ENCODE results near the gene ADGRD1.

The ADGRD1 gene

GRCh38 chr12:131045705-131046460 lies 92.2 kb downstream of the ADGRD1 start:
- no peak for DNase-seq (ENCODE audit: extremely low read depth, low read depth)
- no peak for TF ChIP-seq CTCF (IDR thresholded peaks at IDR 0.05; ENCODE audit: low read depth, low read length)

DNA sequence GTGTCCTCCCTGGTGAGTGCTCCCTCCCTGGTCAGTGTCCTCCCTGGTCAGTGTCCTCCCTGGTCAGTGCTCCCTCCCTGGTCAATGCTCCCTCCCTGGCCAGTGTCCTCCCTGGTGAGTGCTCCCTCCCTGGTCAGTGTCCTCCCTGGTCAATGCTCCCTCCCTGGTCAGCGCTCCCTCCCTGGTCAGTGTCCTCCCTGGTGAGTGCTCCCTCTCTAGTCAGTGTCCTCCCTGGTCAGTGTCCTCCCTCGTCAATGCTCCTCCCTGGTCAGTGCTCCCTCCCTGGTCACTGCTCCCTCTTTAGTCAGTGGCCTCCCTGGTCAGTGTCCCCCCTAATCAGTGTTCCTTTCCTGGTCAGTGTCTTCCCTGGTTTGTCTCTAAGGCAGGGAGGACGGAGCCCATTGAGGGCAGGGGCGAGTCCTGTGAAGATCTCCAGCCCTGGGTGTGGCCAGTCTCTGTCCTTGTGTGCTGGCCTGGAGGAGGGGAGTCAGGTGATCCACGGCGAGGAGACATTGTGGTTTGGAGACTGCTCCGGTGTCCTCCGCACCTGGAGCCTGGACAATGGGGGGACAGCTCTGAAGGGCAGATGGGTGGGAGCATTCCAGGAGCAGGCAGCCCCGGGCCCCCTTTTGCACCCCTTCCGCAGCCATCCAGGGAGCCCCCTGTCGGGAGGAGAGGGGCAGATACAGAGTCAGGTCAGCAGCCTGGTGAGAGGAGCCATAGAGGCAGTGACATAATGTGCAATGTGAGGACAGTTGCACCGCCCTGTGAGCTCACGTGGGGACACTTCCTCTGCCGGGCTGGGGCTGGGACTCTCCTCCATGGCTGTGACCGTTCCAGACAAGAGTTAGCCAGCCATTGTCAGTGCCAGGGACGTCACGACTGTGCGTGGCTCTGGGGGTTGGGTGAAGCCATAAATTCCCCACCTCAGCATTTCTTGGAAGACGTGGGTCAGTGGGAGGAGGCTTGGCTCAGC lies 93.4 kb downstream of the ADGRD1 start:
- TF ChIP-seq CTCF (IDR thresholded peaks at IDR 0.05; ENCODE audit: low read depth, low read length): no peak
- DNase-seq (ENCODE audit: extremely low read depth, low read depth): no peak

GRCh38 chr12:131047789-131048610 lies 94.3 kb downstream of the ADGRD1 start:
- no peak for DNase-seq (ENCODE audit: extremely low read depth, low read depth)
- TF ChIP-seq CTCF (IDR thresholded peaks at IDR 0.05; ENCODE audit: low read depth, low read length): no peak

DNA sequence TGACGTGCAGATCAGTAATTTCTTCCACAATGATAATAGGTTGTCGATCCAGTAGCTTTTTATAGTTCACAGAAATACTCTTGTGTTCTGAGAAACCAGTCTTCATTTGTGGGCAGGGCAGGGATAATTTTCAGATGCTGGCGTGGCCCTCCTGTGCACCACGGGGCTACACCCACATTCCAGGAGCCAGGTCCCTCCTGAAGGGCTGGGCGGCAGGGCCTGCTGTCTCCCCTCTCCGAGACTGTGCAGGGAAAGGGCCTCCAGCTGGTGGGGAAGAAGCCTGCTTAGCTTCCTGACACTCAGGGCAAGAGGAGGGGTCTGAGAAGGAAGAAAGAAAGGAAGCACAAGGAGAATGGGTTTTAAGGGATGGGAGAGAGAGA lies 94.9 kb downstream of the ADGRD1 start:
- no peak for TF ChIP-seq CTCF (IDR thresholded peaks at IDR 0.05; ENCODE audit: low read depth, low read length)
- no peak for DNase-seq (ENCODE audit: extremely low read depth, low read depth)

GRCh38 chr12:131049002-131049401 lies 95.3 kb downstream of the ADGRD1 start:
- TF ChIP-seq CTCF (IDR thresholded peaks at IDR 0.05; ENCODE audit: low read depth, low read length): no peak
- no peak for DNase-seq (ENCODE audit: extremely low read depth, low read depth)

DNA sequence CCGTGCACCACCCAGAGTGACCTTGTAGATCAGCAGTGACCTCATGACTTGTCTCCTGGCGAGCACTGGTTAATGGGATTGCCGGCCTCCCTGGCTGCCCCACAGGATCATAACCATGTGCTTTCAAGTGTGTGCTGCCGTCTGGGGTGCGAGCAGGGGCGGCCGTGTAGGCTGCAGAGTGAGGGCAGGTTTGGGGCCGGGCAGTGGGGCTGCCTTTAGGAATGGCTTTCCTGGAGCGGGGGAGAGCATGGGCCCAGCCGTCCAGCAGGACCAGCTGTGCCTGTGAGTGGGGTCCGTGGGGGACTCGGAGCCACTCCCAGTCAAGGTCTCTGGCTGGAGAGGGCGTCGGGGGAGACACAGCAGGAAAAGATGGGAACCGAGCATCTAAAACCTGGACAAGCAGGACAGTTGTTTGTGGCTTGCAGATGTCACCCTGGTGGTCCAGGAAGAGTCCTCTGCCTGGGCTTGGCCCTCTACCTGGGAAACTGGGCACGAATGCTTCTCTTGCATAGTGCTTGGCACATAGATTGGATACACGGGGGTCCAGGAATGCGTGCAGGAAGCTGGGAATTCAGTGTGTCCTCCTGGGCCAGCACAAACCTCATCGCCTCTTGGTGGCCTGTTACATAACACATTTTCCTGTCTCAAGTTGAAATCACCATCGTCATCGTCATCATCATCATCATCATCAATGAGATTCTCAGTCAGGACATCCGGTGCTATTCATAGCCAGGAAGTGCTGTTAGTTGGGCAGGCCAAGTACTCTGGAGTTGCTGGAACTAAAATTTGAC lies 96.0 kb downstream of the ADGRD1 start:
- DNase-seq (ENCODE audit: extremely low read depth, low read depth): no peak
- no peak for TF ChIP-seq CTCF (IDR thresholded peaks at IDR 0.05; ENCODE audit: low read depth, low read length)
